ENCODE data around the gene AQP12B. TPM values are rescaled to one million over a fixed set of nuclear protein-coding genes. Genes with fewer than 3 reads are reported as not detected.

Gene AQP12B, protein sequence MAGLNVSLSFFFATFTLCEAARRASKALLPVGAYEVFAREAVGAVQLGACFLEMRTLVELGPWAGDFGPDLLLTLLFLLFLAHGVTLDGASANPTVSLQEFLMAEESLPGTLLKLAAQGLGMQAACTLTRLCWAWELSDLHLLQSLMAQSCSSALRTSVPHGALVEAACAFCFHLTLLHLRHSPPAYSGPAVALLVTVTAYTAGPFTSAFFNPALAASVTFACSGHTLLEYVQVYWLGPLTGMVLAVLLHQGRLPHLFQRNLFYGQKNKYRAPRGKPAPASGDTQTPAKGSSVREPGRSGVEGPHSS
- not detected in 5 replicates for total RNA-seq (2022; extraction: Qiagen RNA extraction; ENCODE audit: low read depth)

DNA sequence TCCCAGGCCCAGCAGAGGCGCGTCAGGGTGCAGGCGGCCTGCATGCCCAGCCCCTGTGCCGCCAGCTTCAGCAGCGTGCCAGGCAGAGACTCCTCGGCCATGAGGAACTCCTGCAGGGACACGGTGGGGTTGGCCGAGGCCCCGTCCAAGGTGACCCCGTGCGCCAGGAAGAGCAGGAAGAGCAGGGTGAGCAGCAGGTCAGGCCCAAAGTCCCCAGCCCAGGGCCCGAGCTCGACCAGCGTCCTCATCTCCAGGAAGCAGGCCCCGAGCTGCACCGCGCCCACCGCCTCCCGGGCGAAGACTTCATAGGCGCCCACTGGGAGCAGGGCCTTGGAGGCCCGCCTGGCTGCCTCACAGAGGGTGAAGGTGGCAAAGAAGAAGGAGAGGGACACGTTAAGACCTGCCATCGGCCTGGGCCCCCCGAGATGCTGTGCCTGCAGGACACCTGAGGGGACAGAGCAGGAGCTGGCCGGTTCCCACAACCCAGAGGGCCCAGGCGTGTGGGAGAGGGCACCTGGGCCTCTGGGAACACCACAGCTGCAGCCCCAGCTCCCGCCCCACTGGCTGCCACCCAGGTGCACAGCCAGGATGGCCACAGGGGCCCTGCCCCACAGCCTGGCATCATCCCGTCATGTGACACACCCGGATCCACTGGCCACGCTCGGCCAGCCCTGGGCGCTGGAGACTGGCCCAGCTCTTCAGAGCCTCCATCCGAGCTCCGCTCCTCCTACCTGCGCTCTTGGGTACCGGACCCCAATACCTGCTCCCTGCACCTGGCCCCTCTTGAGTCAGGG, at the start of gene AQP12B:
AQP12B (minus strand) TSS at position 455 of the 794 bp plus-strand sequence; CDS start at position 407, 48 bp downstream.

DNA sequence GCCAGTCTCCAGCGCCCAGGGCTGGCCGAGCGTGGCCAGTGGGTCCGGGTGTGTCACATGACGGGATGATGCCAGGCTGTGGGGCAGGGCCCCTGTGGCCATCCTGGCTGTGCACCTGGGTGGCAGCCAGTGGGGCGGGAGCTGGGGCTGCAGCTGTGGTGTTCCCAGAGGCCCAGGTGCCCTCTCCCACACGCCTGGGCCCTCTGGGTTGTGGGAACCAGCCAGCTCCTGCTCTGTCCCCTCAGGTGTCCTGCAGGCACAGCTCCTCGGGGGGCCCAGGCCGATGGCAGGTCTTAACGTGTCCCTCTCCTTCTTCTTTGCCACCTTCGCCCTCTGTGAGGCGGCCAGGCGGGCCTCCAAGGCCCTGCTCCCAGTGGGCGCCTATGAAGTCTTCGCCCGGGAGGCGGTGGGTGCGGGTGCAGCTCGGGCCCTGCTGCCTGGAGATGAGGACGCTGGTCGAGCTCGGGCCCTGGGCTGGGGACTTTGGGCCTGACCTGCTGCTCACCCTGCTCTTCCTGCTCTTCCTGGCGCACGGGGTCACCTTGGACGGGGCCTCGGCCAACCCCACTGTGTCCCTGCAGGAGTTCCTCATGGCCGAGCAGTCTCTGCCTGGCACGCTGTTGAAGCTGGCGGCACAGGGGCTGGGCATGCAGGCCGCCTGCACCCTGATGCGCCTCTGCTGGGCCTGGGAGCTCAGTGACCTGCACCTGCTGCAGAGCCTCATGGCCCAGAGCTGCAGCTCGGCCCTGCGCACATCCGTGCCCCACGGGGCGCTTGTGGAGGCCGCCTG, 9.1 kb upstream of the AQP12B start, which contains the start of gene AQP12A:
AQP12A (plus strand) TSS at position 236 of the 790 bp plus-strand sequence; CDS start at position 284, 48 bp downstream.

Other genes starting within 250 kb of the AQP12B start
- gene GPC1, start 247.2 kb downstream of the AQP12B start, total RNA-seq (2022; extraction: Qiagen RNA extraction; ENCODE audit: low read depth), result 159 to 215 TPM (median 202 TPM) in 5 replicates
- gene ANKMY1, start 124.9 kb downstream of the AQP12B start, total RNA-seq (2022; extraction: Qiagen RNA extraction; ENCODE audit: low read depth), result 8.2 to 14.5 TPM (median 11.5 TPM) in 5 replicates
- gene DUSP28, start 122.5 kb downstream of the AQP12B start, total RNA-seq (2022; extraction: Qiagen RNA extraction; ENCODE audit: low read depth), result 3.9 to 8.3 TPM (median 7.5 TPM) in 5 replicates
- gene RNPEPL1, start 114.4 kb downstream of the AQP12B start, total RNA-seq (2022; extraction: Qiagen RNA extraction; ENCODE audit: low read depth), result 47.6 to 71.8 TPM (median 65.4 TPM) in 5 replicates
- gene CAPN10, start 96.2 kb downstream of the AQP12B start, total RNA-seq (2022; extraction: Qiagen RNA extraction; ENCODE audit: low read depth), result 15.9 to 28.9 TPM (median 22.6 TPM) in 5 replicates
- 0.40 to 1.3 TPM (median 0.93 TPM) in 5 replicates for gene GPR35, start 57.4 kb downstream of the AQP12B start, total RNA-seq (2022; extraction: Qiagen RNA extraction; ENCODE audit: low read depth)
- gene AQP12A, start 9.0 kb upstream of the AQP12B start, total RNA-seq (2022; extraction: Qiagen RNA extraction; ENCODE audit: low read depth), result not detected in 5 replicates
- gene KIF1A, start 137.3 kb upstream of the AQP12B start, total RNA-seq (2022; extraction: Qiagen RNA extraction; ENCODE audit: low read depth), result 0.65 to 1.3 TPM (median 0.76 TPM) in 5 replicates
- 0.05 TPM in 1 of 5 replicates, not detected in the others for gene AGXT, start 185.9 kb upstream of the AQP12B start, total RNA-seq (2022; extraction: Qiagen RNA extraction; ENCODE audit: low read depth)
- gene MAB21L4, start 213.3 kb upstream of the AQP12B start, total RNA-seq (2022; extraction: Qiagen RNA extraction; ENCODE audit: low read depth), result 0.03 to 0.17 TPM (median 0.15 TPM) in 3 of 5 replicates, not detected in the others
- not detected in 5 replicates for gene CROCC2, start 223.5 kb upstream of the AQP12B start, total RNA-seq (2022; extraction: Qiagen RNA extraction; ENCODE audit: low read depth)

Data from A549 treated with CpdA at 1 μM for 4 hours (cell line).